ENCODE data around the gene FBXW11.
A peak's percentile ranks its signal among the peaks of the same experiment; 100 is the strongest.
"Not testable (repeated sequence)": the region's sequence is repeated elsewhere in the genome, so short reads cannot be mapped to it uniquely, and the experiment has no call there.

FBXW11 gene

GRCh38 chr5:171954721-171955120 lies 51.7 kb downstream of the FBXW11 start:
- DNase-seq (ENCODE audit: low spot score), result no peak

DNA sequence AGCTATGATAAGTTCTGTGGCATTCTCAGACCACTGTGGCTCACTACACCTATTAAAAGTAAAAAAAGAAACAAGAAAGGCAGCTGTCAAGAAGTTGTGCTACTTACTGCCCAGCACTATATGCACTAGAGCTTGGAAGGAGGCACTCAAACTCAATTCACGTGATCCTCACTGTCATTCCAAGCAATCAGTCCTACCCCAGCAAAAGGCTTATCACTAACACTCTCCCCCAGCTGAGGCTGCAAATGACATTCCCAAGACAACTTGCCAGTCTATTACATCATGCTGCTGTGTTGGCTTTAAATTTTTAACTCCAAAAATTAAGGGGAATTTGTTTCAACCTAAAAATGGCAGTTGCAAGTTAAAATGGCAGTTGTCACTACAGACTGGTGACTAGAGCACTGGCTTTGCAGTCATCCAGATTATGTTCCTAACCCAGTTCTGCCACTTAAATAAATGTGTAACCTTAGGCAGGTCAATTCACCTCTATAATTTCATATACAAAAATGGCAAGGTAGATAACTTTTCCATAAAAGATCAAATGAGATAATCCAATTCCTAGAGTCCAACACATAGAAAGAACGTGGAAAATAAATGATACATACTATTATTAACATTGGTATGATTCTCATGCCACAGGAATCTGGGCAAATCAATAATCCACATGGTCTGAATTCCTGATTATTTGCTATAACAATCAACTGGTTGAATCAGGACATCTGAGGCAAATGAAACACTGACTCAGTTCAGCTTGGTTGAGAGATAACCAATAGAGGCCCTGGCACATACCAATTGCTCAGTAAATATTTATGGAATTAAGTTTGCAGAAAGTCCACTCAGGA lies 52.4 kb downstream of the FBXW11 start:
- DNase-seq (ENCODE audit: low spot score), result no peak

DNA sequence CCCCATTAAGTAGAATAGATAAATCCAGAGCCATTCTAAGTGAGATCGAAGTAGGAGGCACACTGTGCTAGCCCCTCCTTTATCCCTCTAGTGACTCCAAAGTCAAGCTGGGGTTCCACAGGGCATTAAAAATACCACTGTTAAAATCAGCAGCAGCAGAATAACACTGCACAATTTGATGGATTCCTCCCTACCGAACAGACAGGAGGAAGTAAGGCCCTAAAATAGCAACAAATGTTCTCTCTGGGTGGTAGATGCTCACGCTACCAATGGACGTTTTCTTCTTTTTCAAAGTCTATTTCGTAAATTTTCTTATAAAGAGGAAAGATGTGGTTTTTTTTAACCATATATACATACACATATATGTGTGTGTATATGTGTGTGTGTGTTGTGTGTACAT lies 54.4 kb downstream of the FBXW11 start:
- DNase-seq (ENCODE audit: low spot score), result no peak

DNA sequence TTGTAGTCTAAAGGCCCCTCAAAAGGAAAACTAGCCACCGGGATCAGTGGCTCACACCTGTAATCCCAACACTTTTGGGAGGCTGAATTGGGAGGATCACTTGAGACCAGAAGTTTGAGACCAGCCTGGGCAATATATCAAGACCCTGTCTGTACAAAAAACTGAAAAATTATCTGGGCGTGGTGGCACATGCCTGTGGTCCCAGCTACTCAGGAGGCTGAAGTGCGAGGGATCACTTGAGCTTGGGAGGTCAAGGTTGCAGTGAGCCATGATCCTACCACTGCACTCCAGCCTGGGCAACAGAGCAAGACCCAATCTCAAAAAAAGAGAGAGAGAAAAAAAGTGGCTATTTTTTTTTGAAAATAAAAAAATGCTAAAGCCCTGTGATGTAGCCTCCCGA lies 55.2 kb downstream of the FBXW11 start:
- no peak for DNase-seq (ENCODE audit: low spot score)

GRCh38 chr5:171946000-171946781 lies 60.2 kb downstream of the FBXW11 start:
- DNase-seq (ENCODE audit: low spot score), result no peak

GRCh38 chr5:171945476-171945875 lies 61.0 kb downstream of the FBXW11 start:
- no peak for DNase-seq (ENCODE audit: low spot score)

DNA sequence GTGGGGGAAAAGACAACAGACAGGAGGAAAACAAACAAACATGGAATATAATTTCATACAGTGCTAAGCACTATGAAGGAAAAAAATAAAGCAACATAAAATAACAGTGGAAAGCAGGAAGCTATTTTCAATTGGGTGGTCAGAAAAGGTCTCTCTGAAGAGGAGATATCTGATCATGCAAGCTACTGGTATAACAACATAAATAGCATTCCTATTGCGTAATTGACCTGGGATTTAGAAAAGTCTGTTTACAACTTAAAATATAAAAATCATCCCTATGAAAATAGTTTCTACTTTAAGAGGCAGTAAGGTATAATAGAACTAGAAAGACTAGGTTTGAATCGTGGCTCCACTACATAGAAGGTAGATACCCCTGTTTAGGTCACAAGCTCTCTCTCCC lies 61.4 kb downstream of the FBXW11 start:
- DNase-seq (ENCODE audit: low spot score), result no peak

GRCh38 chr5:171942112-171942516 lies 64.3 kb downstream of the FBXW11 start:
- peak; percentile 6 for DNase-seq (ENCODE audit: low spot score)

GRCh38 chr5:171941675-171942074 lies 64.8 kb downstream of the FBXW11 start:
- not testable (repeated sequence) for DNase-seq (ENCODE audit: low spot score)

DNA sequence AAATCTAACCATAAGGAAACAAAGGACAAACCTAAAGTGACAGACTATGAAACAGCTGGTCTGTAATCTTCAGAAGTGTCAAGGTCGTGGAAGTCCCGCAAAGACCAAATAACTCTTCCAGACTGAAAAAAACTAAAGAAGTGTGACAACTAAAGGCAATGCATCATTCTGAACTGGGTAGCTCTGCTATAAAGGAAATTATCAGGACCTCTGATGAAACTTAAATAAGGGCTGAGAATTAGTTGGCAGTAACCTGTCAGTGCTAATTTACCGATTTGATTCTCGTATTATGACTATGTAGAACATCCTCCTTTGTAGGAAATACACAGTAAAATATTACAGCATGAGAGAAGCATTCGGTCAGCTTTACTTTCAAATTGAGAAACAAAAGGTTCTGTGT lies 65.2 kb downstream of the FBXW11 start:
- DNase-seq (ENCODE audit: low spot score), result not testable (repeated sequence)

- no peak for DNase-seq (ENCODE audit: low spot score)
Measured at GRCh38 chr5:171939951-171940350, 66.5 kb downstream of the FBXW11 start.

DNA sequence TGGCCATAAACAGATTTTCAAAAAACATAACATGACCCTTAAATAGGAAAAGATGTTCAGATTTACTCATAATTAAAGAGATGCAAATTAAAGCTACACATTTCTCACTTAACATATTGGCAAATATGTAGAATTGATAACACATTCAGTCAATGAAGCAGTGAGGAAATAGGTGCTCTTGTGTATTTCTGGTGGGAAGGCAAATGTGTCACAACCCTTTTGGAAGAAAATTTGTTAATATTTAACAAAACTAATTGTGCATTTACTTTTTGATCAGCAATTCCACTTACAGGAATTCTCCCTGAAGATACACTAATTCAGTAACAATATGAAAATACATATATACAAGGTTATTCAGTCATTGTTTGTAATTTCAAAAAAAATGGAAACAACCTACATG lies 68.1 kb downstream of the FBXW11 start:
- no peak for DNase-seq (ENCODE audit: low spot score)

- DNase-seq (ENCODE audit: low spot score), result no peak
Measured at GRCh38 chr5:171937351-171937750, 69.1 kb downstream of the FBXW11 start.

DNA sequence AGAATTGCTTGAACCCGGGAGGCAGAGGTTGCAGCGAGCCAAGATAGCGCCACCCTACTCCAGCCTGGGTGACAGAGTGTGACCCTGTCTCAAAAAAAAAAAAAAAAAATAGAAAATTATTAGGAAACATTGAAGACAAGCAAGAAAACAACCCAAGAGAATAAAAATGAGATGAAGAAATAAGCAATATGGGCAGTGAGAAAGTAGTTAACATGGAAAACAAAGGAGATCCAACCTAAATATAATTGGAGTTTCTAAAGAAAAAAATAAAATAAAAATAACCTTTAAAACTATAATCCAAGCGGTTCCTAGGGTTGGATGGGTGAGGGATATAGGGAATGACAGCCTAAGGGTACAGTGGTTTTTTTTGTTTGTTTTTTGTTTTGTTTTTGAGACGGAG lies 71.9 kb downstream of the FBXW11 start:
- DNase-seq (ENCODE audit: low spot score), result no peak

GRCh38 chr5:171931163-171931562 lies 75.3 kb downstream of the FBXW11 start:
- DNase-seq (ENCODE audit: low spot score), result no peak

- DNase-seq (ENCODE audit: low spot score), result no peak
Measured at GRCh38 chr5:171927345-171927941, 79.0 kb downstream of the FBXW11 start.

DNA sequence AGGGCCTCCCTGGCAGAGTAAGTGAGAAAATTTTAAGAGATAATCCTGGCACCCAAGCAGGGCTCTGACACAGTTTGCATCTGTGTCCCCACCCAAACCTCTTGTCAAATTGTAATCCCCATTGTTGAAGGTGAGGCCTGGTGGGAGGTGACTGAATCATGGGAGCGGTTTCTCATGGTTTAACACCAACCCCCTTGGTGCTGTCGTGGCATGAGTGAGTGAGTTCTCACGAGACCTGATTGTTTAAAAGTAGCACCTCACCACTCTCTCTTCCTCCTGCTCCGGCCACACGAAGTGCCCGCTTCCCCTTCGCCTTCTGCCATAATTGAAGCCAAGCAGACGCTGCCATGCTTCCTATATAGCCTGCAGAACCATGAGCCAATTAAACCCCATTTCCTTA lies 80.1 kb downstream of the FBXW11 start:
- DNase-seq (ENCODE audit: low spot score), result no peak

- DNase-seq (ENCODE audit: low spot score), result no peak
Measured at GRCh38 chr5:171924493-171925122, 81.8 kb downstream of the FBXW11 start.

- DNase-seq (ENCODE audit: low spot score), result no peak
Measured at GRCh38 chr5:171920765-171921391, 85.6 kb downstream of the FBXW11 start.

- not testable (repeated sequence) for DNase-seq (ENCODE audit: low spot score)
Measured at GRCh38 chr5:171915700-171916099, 90.7 kb downstream of the FBXW11 start.

- DNase-seq (ENCODE audit: low spot score), result no peak
Measured at GRCh38 chr5:171914726-171915338, 91.6 kb downstream of the FBXW11 start.

- no peak for DNase-seq (ENCODE audit: low spot score)
Measured at GRCh38 chr5:171913987-171914273, 92.5 kb downstream of the FBXW11 start.

All from activated CD4-positive, alpha-beta T cell treated with anti-CD3 and anti-CD28 coated beads, Interleukin-2, Interleukin-4, amounts not matched to agents 100 ng/mL and 50 ng/mL, durations not matched to agents 16 hours and 8 hours (primary cell).